Heart right ventricle (tissue), 16 donors: Measurements from ENCODE around the gene ZBTB22. TPM values are rescaled to one million over a fixed set of nuclear protein-coding genes. Genes with fewer than 3 reads are reported as not detected.
A peak's percentile ranks its signal among the peaks of the same experiment; 100 is the strongest.

Experiments used
- ATAC-seq, 8 donors: fragments of 200-7000 bp; cut with Tn5 transposase; one replicate each; pipeline ENCODE4 v1.9.1; 2020; ENCODE audit warnings: mild to moderate bottlenecking in 8 of 8, moderate library complexity in 8 of 8, moderate number of reproducible peaks in 1 of 8
- DNase-seq, 2 donors: peaks; one replicate each; pipeline ENCODE4 v3.0.0-alpha.2; 2020
- H3K27ac ChIP-seq, 10 donors: fragments of 200-600 bp; sonication (generic) in 2 of 10; one replicate each; pipeline versions ENCODE4 v1.5.0 to v1.8.0; 2020 to 2022; ENCODE audit warnings: mild to moderate bottlenecking in 3 of 10
- H3K27me3 ChIP-seq, 7 donors: fragments of 200-600 bp; one replicate each; pipeline ENCODE4 v1.8.0; 2021 to 2022; ENCODE audit warnings: mild to moderate bottlenecking in 2 of 7
- H3K36me3 ChIP-seq, 9 donors: fragments of 200-600 bp; sonication (generic) in 1 of 9; one replicate each; pipeline versions ENCODE4 v1.5.0 to v1.8.0; 2020 to 2022; ENCODE audit warnings: mild to moderate bottlenecking in 2 of 9
- H3K4me1 ChIP-seq, 9 donors: fragments of 200-600 bp; sonication (generic) in 1 of 9; one replicate each; pipeline versions ENCODE4 v1.5.0 to v1.8.0; 2020 to 2022; ENCODE audit warnings: mild to moderate bottlenecking in 4 of 9
- H3K4me3 ChIP-seq, 10 donors: fragments of 200-600 bp; sonication (generic) in 2 of 10; one replicate each; pipeline versions ENCODE4 v1.5.0 to v1.8.0; 2020 to 2022; ENCODE audit warnings: mild to moderate bottlenecking in 7 of 10, moderate library complexity in 2 of 10
- H3K9me3 ChIP-seq, 11 donors: fragments of 200-600 bp in 10 of 11; sonication (generic) in 2 of 11; one replicate each; pipeline versions ENCODE4 v1.5.0 to v1.8.0; 2013 to 2022; ENCODE audit warnings: mild to moderate bottlenecking in 2 of 11, control low read depth in 1 of 11, moderate library complexity in 1 of 11
- WGBS, 2 donors: extraction: QIAGEN DNeasy Blood & Tissue Kit; methylation state at CpG; one replicate each; pipeline ENCODE4 v1.1.7; 2013; ENCODE audit warnings: inconsistent platforms in 1 of 2; 5-methylcytosine and 5-hydroxymethylcytosine counted together
- intact Hi-C, 10 donors: fragments of 100-400 bp; cut with DNase I; formaldehyde crosslinking; loops; one replicate each; pipeline versions ENCODE4 v1.11.1 to v1.14.2; 2022
- polyA plus RNA-seq, 2 donors: library from polyadenylated mRNA; stranded (reverse); fragments of 200-250 nt; gene quantifications; one replicate each; pipeline ENCODE4 v1.2.3, GENCODE V29; 2013
- total RNA-seq, 10 donors: library from RNA; stranded (reverse); fragmentation: NEBNext Ultra II Directional in 3 of 10; extraction: Animal tissue kit (Norgen Biotek cat#: 25700) in 3 of 10; gene quantifications; one replicate each; pipeline versions ENCODE4 v1.2.1 to v1.2.4, GENCODE V29; 2021 to 2023
- TF ChIP-seq, protein P1 (sequence below), 9 donors: fragments of 200-600 bp; sonication (generic) in 2 of 9; IDR thresholded peaks; one replicate each; pipeline versions ENCODE4 v1.5.0 to v1.8.0; 2021 to 2022; ENCODE audit warnings: antibody characterized with exemption in 9 of 9, mild to moderate bottlenecking in 5 of 9, moderate library complexity in 1 of 9
- donor health status: Arrhythmogenic right ventricular cardiomyopathy.
- donor health status: ischemic (EF 13 %, LVEDD 7.1; RV severe dilation, severe dysfunction).
- donor health status: healthy with polysubstance abuse.
- donor health status: DM: no; HTN: yes; CAD: no.
- donor health status: DM: no; HTN: no; CAD: no.
- donor health status: ischemic (EF 25% LVEDD 6.9; RV normal size, moderate dysfunction).
- donor health status: ischemic (EF 25% LVEDD 5.7; RV mildly dilated, moderate dysfunction).
- donor health status: healthy.
- donor health status: DM: yes; HTN: yes; CAD: no.
- donor health status: Ischemic cardiomyopathy.
- donor health status: ischemic (EF 35%, LVEDD 5.7; RV mildly dilated, moderate dysfunction).
- donor health status: nonischemic (EF 11% LVEDD 7.7; RV severe dilation, severe dysfunction).
- donor health status: DM: yes; HTN: yes; CAD: no.
- donor health status: PGD.
- donor health status: ischemic (EF 29% LVEDD 5.4; RV normal size, mild dysfunction).
- donor health status: nonischemic (EF 23%, LVEDD 6.1; RV moderate dilation, normal function).

ZBTB22 gene
- total and polyA plus RNA-seq, 12 donors, result 4.7 to 19.8 (median 13.9) TPM

DNA sequence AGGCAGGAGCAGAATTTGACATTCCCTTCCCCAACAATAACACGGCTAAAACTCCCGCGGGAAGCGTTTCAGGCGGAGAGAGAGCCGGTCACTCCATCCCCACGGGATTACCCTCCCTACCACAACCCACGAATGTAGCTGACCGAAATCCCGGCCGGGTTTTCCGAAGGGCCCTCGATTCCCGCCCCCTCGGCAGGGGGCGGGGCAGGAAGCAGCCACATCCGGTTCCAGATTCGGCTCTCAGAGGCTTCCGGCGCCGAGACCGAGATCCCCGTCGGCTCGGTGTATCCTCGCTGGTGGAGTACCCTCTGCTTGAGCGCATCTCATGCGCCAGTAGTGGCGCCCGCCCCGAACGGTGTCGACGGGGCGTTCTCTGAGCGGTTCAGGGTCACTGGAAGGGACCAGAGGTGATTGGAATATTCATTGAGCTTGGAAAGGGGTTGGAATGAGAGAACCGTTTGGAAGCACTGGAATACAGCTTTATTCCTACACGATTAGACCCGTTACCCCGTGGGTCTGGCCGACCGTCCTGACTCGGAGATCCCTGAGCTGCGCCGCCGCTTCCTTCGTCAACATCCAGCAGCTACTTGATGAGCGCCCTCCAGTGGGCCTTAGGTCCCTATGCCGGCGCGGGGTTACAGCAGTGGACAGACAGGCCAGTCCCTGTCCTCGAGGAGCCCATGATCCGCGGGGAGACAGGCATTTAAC lies 18.2 kb downstream of the ZBTB22 start:
- intact Hi-C loops, result loop anchor here in 5 of 10 donors (1.0 to 2.0 kb wide), 4 partner anchors 13 to 51 kb away; partner anchors contain the start of genes ZBTB22 (in 2 of the 5) and VPS52 (in 1 of the 5)
- Histone ChIP-seq H3K27me3 (no peaks in the 10 kb centered on the region), H3K4me3 (peak overlapping the region; percentile 65 to 97 (median 80)), H3K4me1 (peaks cover 11 to 41% (median 37%) of the 10 kb centered on the region in 9 donors), H3K9me3 (no peaks in the 10 kb centered on the region), H3K27ac (peak overlapping the region; percentile 85 to 99 (median 98)), H3K36me3 (peaks cover 0 to 67% (median 20%) of the 10 kb centered on the region in 9 donors)
- ATAC-seq, result peak; percentile 76 to 90 (median 84)
- peak; percentile 93 to 95 for DNase-seq
- TF ChIP-seq, protein P1, sequence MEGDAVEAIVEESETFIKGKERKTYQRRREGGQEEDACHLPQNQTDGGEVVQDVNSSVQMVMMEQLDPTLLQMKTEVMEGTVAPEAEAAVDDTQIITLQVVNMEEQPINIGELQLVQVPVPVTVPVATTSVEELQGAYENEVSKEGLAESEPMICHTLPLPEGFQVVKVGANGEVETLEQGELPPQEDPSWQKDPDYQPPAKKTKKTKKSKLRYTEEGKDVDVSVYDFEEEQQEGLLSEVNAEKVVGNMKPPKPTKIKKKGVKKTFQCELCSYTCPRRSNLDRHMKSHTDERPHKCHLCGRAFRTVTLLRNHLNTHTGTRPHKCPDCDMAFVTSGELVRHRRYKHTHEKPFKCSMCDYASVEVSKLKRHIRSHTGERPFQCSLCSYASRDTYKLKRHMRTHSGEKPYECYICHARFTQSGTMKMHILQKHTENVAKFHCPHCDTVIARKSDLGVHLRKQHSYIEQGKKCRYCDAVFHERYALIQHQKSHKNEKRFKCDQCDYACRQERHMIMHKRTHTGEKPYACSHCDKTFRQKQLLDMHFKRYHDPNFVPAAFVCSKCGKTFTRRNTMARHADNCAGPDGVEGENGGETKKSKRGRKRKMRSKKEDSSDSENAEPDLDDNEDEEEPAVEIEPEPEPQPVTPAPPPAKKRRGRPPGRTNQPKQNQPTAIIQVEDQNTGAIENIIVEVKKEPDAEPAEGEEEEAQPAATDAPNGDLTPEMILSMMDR (IDR thresholded peaks at IDR 0.05), result peak; percentile 55 to 90 (median 80)
- WGBS, 2 donors, result 1% methylated on average over 54 of the region's 54 CpGs

- Histone ChIP-seq H3K4me3 (peak within 1 kb of the TSS; percentile 65 to 97 (median 80)), H3K27ac (peak within 1 kb of the TSS; percentile 85 to 99 (median 98)), H3K36me3 (peaks cover 0 to 65% (median 18%) of the 10 kb centered on the region in 9 donors), H3K27me3 (no peaks in the 10 kb centered on the region), H3K9me3 (no peaks in the 10 kb centered on the region), H3K4me1 (peaks cover 11 to 41% (median 37%) of the 10 kb centered on the region in 9 donors)
- ATAC-seq (peak; percentile 72 to 91 (median 86)), DNase-seq (peak; percentile 90 to 94)
- intact Hi-C loops, result loop anchor here in 5 of 10 donors (1.0 to 2.0 kb wide), 4 partner anchors 14 to 50 kb away; partner anchors contain the start of genes ZBTB22 (in 2 of the 5) and VPS52 (in 1 of the 5)
- TF ChIP-seq, protein P1 (IDR thresholded peaks at IDR 0.05), result no peak
- 0% methylated on average over 22 to 34 of the region's 34 CpGs for WGBS, 2 donors
These were observed 18.7 kb downstream of the ZBTB22 start, which contains the start of gene RGL2 for GRCh38 chr6:33298773-33299236. Gene RGL2 (minus strand): TSS chr6:33298942. CDS start chr6:33298610, 332 bp downstream.

DNA sequence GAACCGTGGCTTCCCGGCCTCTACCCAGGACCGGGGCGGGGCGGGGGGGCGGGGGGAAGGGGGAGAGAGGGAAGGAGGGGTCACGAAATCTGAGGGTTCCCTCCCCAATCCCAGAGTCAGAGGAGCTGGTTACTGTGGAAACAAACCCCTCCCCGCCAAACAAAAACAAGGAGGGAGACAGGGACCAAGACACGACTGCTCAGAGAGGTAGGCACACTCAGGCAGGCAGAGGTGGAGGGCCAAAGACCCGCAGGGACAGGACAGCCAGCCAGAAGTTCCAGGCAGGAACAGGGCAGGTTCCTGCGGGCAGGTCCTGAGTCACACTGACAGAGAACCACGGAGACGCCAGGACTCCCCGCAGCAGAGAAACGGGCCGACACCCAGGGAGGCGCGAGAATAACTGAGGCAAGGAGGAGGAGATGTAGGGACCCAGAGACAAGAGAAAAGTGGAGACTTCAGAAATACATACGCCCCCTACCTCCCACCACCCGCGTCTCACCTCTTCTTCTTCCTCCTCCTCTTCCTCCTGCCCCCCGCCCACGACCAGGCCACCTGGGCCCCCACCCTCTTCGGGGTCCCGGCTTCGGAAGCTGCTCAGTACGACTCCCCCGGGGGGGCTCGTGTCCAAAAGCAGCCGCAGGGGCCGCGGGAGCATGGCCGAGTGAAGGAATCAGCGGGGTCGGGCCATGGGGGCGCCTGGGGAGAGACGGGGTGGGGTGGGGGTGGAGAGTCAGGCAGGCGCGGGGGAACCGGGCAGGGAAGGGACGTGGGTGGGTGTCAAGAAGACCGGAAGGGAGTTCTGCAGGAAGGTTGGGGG lies 19.4 kb downstream of the ZBTB22 start:
- intact Hi-C loops, result loop anchor here in 4 of 10 donors (2.0 kb wide), 3 partner anchors 15 to 49 kb away; partner anchors contain the start of gene ZBTB22 (in 2 of the 4)
- Histone ChIP-seq H3K9me3 (no peaks in the 10 kb centered on the region), H3K27me3 (no peaks in the 10 kb centered on the region), H3K27ac (peak overlapping the region; percentile 85 to 99 (median 98)), H3K4me1 (peaks cover 11 to 41% (median 37%) of the 10 kb centered on the region in 9 donors), H3K36me3 (peaks cover 0 to 65% (median 17%) of the 10 kb centered on the region in 9 donors), H3K4me3 (peak overlapping the region; percentile 65 to 97 (median 80))
- peak; percentile 62 to 84 for DNase-seq
- 1 to 2% methylated on average over 33 to 42 of the region's 42 CpGs for WGBS, 2 donors
- TF ChIP-seq, protein P1 (IDR thresholded peaks at IDR 0.05), result peak in 1 of 9 donors; percentile 16
- ATAC-seq, result peak; percentile 12 to 48 (median 27)
